Cortex of kidney (tissue), 1 donor: Measurements from ENCODE around the gene TRIOBP.

ENCODE experiments used
- DNase-seq: peaks from one replicate; lab custom pipeline; 2025; lab: John Stamatoyannopoulos, UW

The TRIOBP gene

GRCh38 chr22:37750596-37751162 lies 53.8 kb downstream of the TRIOBP start:
- DNase-seq, result no peak

- DNase-seq, result no peak
Observed at GRCh38 chr22:37751449-37752188, 54.8 kb downstream of the TRIOBP start.

- DNase-seq, result no peak
Observed at GRCh38 chr22:37752189-37753087, 55.6 kb downstream of the TRIOBP start.

GRCh38 chr22:37753746-37754145 lies 56.9 kb downstream of the TRIOBP start:
- DNase-seq, result no peak

- DNase-seq, result no peak
Observed at GRCh38 chr22:37757663-37758062, 60.8 kb downstream of the TRIOBP start.

- DNase-seq, result no peak
Observed at GRCh38 chr22:37758694-37759093, 61.8 kb downstream of the TRIOBP start.

GRCh38 chr22:37759281-37759680 lies 62.4 kb downstream of the TRIOBP start:
- DNase-seq, result no peak

- DNase-seq, result no peak
Observed at GRCh38 chr22:37760152-37760551, 63.3 kb downstream of the TRIOBP start.

GRCh38 chr22:37762389-37762836 lies 65.6 kb downstream of the TRIOBP start:
- DNase-seq, result no peak

- DNase-seq, result no peak
Observed at GRCh38 chr22:37763012-37763411, 66.2 kb downstream of the TRIOBP start.

GRCh38 chr22:37763652-37764051 lies 66.8 kb downstream of the TRIOBP start:
- no peak for DNase-seq

GRCh38 chr22:37764622-37765021 lies 67.8 kb downstream of the TRIOBP start:
- DNase-seq, result no peak

- no peak for DNase-seq
Observed at GRCh38 chr22:37765498-37765897, 68.7 kb downstream of the TRIOBP start.

- no peak for DNase-seq
Observed at GRCh38 chr22:37765953-37766576, 69.2 kb downstream of the TRIOBP start.

GRCh38 chr22:37768273-37768672 lies 71.4 kb downstream of the TRIOBP start:
- no peak for DNase-seq

- no peak for DNase-seq
Observed at GRCh38 chr22:37769056-37769455, 72.2 kb downstream of the TRIOBP start.

GRCh38 chr22:37771081-37771480 lies 74.2 kb downstream of the TRIOBP start:
- DNase-seq, result no peak

- no peak for DNase-seq
Observed at GRCh38 chr22:37771702-37772427, 75.0 kb downstream of the TRIOBP start.

- DNase-seq, result no peak
Observed at GRCh38 chr22:37774728-37775127, 77.9 kb downstream of the TRIOBP start.

- no peak for DNase-seq
Observed at GRCh38 chr22:37775785-37776638, 79.2 kb downstream of the TRIOBP start.

- no peak for DNase-seq
Observed at GRCh38 chr22:37776639-37777005, 79.8 kb downstream of the TRIOBP start.
